Stimulated activated naive CD8-positive, alpha-beta T cell treated with anti-CD3 and anti-CD28 coated beads, Interleukin-15, Interleukin-2, amounts not matched to agents 100 U/mL and 50 U/mL, for 24 hours (primary cell): Measurements from ENCODE around the gene ST7.

Experiments used
- ATAC-seq: fragments of 150-1000 bp; cut with Tn5 transposase; one replicate; pipeline ENCODE4 v1.10.0; 2021
- DNase-seq: peaks from one replicate; pipeline ENCODE4 v3.0.0; 2021

ST7 gene

DNA sequence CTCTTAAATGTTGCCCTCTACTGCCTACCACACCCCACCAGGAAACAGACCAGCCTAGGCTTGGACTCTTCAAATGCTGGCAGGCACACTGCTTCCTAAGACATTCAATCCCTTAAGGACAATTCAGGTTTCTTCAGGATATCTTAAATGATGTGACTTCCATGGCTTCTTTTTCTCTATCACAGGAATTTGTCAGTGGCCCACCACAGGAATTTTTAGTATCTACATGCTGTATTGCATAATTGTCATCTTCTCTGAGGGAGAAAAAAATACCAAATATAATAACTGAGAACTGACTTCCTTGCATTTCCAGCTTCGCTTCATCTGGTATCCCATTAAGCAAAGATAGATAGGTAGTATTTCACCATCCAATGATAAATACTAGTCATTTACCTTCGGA is 240.3 kb downstream of the ST7 start:
- DNase-seq (no peak), ATAC-seq (no peak)

DNA sequence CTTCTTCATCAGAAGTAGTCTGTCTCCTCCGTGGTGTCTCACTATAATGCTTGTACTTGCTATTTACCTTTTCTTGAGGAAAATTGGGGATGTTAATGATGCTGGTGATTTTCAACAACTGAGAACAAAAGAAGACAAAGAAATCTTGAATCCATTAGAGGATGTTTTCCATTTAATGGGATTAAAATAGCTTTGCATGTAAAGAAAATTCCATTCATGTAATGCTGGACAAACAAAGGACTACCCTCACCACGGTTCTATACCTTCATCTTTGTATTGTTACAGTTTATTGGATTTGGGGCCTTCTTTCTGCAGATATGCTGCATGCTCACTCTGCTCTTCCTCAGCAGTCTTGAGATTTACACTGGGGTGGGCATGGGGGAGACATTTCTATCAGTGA is 241.1 kb downstream of the ST7 start:
- no peak for DNase-seq
- no peak for ATAC-seq

DNA sequence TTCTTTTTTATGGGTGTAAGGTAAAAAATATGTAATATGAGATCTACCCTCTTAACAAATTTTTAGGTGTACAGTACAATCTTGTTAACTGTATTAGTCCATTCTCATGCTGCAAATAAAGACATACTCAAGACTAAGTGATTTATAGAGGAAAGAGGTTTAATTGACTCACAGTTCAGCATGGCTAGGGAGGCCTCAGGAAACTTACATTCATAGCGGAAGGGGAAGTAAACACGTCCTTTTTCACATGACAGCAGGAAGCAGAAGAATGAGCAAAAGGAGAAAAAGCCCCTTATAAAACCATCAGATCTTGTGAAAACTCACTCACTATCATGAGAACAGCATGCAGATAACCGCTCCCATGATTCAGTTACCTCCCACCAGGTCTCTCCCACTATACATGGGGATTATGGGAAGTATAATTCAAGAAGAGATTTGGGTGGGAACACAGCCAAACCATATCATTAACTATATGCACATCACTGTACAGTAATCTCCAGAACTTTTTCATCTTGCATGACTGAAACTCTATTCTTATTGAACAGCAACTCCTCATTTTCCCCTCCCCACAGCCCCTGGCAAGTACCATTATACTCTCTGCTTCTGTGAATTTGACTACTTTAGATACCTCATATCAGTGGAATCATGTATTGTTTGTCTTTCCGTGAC is 242.2 kb downstream of the ST7 start:
- ATAC-seq = no peak
- DNase-seq = no peak

DNA sequence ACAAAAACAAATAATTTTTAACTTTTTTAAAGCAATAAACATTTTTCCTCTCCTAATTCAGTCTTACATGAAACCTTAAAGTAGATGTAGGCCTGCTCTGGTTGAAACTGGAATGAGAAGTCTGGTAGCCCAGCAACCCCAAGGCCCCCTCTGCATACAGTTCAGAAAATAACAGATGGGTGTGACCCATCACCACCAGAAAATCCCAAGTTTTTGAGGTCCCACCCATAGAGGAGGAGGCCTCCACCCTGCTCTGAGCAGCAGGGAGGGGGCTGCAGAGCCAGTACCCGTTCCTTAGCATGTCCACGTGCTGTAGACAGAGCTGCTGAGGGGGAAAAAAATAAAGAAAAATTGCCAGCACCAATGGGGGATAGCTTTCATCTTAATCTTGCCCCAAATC is 246.8 kb downstream of the ST7 start:
- DNase-seq = no peak
- no peak for ATAC-seq

DNA sequence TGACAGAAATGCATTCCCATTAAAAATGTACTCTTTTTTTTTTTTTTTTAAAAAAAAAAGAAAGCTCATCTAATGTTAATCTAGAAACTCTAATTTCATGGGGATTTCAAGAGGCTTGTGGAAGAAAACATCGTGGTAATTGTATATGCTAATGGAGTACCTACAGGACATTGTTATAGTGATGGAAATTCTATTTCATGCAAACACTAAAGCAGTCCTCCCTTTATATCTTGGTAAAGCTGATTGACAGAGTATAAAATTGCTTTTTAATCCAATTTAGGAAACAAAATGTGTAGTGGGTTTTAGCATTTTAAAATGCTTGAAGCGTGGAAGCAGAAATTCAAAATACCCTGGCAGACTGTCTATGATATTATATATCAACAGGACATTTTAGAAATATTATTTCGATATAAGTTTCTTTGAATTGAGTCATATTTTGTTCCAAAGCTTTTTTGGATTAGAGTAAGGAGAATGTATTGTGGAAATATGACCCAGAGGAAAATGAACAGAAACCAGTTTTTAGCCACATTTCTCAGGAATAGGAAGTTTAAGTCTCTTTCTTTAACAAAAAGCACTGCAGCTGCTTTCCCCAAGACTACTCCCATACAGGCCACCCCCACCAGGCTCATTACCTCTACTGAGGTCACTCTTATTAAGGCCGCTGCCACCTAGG is 247.6 kb downstream of the ST7 start:
- ATAC-seq = no peak
- DNase-seq = no peak

DNA sequence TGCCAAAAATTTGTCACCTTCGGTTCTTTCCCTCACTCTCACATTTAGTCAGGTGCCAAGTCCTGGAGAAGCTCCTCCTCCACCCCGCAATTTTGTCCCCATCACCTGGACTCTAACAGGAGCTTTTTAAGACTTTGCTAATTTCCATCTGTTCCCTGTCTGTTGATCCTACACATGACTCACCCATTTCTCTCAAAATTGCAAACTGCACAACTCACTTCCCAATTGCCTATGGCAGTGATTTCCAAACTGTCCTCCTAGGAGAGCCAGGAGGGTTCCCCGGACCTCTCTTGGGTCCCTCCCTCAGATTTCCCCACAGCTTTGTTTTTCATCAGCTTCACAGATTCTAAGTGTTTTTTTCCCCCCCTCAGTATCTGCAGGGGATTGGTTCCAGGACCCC is 249.2 kb downstream of the ST7 start:
- no peak for ATAC-seq
- no peak for DNase-seq

DNA sequence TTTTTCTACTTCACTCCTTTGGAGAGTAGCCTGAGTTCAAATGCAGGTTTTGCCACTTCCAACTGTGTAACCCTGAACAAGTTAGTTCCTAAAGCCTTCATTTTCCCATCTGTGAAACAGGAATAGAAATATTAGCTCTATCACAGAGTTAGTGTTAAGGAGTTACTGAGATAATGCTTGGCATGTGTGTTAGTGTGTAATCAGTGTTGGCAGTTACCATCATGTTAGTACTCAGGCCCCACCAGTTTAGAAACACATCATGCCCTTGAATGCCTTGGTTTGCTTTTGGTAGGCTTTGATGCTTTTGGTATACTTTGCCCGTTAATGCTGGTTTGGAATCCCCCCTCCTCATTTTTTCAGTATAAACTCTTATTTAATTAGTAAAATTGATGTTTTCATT is 249.9 kb downstream of the ST7 start:
- DNase-seq = no peak
- ATAC-seq = no peak

DNA sequence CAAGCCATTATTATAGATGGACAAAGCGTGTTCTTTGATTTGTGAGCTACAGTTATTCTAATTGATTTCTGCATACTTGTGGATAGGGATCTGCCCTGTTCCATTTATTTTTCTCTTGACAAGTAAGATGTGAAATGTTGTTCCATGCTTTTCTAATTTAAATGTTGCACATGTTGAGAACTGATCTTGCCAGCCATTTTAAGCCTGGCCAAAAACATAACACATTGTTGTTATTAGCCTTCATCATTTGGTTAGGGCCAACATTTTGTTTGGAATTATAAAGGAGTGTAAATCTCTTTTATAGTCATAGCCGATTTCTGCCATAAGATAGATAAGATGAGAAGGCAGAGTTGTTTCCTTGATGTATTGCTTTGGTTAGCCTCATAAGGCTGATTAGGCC is 252.6 kb downstream of the ST7 start:
- ATAC-seq (no peak), DNase-seq (no peak)

DNA sequence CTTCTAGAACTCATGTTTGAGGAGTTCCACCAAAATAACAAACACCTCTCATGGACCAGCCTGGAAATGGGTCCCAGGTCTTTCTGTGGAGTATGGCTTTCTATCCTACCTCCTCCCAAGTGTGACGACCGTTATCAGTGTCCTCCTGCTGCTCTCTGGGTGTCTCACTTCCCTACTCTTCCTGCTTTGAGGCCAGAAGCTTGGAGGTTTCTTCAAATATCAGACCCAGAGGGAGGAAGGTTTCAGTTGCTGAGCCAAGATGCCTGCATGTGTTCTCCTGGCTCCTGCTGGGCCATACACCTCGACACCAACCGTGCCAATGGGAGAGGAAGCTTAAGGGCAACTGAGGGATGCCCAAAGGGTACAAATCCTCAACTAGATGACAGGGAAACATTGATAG is 255.0 kb downstream of the ST7 start:
- ATAC-seq = no peak
- DNase-seq = no peak

DNA sequence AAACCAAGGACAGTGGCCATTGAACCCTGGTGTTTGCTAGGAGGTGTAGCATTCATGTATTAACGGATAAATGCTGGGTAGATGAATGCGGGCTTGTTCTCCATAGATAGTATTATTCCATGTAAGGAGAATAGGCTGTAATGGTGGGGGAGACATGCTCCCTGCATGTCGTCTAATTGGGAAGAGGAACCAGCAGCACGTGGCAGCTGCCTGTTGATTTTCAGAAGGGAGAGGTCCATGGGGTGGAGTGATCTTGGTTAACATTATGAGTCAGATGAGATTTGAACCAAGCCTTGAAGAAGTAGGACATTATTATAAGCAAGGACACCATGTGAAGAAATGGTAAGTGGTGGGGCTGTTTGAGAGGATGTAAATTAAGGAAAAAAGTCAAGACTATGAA is 257.1 kb downstream of the ST7 start:
- no peak for DNase-seq
- no peak for ATAC-seq

DNA sequence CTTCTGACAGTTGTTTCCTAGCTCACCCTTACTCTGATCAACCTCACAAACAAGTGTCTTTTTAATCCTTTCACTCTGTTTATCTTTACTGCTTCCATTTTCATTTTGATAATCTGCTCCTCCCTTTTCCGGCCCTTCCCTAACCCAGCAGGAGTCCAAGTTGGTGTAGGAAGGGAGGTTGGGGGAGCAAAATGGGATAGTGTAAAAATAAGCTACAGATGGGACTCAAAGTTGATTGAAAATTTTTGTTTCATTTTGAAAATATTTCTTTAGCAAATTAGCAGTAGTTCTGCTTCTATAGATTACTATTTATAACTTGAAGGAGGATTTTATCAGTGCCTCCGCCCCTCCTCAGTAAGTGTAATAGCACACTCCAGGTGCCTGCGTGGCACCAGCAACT is 257.6 kb downstream of the ST7 start:
- no peak for ATAC-seq

DNA sequence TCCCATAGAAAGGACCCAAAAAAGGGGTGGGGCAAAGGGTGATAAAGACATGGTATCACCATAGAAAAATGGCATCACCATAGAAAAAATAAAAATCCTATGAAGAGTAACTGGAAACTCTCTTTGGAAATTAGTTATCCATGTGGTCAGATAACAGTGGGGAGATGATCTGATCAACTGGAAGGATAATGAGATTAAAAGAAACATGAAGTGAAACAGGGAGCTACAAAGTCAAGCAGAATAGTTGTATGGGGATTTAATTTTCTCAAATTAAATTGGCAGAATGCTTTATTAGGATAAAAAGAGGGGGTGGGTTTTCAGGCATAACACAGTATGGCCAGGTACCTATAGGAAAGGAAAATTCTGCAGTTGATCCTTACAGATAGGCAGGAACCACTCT is 258.3 kb downstream of the ST7 start:
- no peak for DNase-seq
- ATAC-seq = no peak

More for the DNA sequence above, 257.6 kb downstream of the ST7 start:
- DNase-seq = no peak

DNA sequence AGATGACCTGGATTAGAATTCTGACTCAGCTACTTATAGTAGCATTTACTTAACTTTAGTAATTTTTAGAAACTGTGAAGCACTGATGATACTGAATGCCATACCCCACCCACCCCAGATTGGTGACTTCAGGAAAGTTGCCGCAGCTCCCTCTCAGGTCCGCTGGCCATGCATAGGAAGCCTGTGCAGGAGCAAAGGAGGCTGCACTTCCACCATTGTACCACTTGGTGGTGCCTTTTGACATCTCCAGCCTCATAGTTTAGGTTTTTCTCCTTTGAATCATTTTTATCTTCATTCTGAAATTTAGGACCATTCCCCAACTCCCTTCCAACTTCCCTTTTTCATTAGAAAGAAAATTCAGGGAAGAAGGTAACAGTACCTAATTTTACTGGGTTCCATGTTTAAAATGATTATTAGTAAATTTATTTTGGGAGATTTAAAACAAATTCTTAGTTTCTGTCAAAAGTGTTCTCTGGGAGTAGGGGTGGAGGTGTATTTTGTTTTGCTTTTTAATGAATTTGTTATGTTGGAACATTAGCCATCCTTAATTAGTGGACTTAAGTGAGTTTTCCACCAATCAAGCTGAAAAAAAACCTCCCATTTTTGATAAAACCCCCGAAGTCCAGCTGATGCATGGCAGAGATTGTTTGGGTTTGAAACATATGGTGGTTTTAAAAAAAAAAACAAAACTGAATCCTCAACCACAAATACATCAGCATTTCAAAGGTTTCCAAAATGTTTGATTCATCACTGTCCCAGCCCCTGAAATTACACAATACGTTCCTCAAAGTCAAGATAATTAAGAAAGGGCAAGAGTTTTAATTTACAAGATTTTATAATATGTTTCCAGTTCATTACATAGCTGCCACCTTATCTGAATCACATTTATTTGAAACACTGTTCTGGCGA is 259.9 kb downstream of the ST7 start:
- peak; percentile 57 for DNase-seq
- ATAC-seq = no peak

DNA sequence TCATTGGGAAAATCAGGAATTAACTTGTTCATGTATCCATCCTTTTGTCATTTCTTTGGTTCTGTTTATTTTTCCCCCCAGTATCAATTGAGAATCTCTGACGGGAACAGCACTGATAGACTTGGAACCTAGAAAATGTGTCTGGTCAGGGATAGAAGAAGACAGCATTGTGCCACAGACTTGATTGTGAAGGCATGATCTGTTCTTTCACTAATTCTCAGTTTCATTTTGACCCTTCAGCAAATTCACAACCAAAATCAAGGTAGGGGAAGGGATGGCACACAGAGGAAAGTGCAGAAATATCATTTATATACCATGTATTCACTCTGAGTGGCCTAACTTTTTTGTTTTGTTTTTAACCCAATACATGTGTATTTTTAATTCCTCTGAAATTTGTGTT is 262.7 kb downstream of the ST7 start:
- ATAC-seq (no peak), DNase-seq (no peak)

DNA sequence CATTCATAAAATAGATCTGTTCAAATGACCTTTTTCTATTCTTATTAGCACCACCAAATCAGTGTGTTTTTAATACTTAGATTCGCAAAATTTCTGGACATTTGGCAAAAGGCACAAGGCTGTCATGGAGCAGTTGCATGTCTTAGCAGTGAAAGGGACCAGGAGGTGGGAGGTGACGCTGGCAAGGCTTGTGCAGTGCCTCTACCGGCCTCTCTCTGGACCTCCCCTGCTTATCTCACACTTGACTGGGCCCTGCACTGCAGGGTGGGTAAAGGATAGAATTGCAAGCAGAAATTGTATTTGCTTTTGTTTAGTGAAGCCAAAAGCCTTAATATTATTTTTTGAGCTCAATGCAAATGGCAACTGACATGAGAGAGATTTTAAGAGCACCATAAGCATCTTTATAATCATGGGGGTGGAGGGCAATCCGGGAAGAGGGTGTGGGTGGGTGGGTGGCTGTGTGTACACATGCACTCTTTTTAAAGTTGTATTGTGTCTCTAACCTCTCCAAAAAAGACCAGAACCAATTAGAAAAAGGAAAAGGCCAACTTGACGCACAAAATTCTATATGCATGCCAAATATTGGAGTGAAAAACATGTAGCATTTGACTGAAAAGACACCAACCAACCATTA is 263.3 kb downstream of the ST7 start:
- DNase-seq (no peak), ATAC-seq (no peak)

DNA sequence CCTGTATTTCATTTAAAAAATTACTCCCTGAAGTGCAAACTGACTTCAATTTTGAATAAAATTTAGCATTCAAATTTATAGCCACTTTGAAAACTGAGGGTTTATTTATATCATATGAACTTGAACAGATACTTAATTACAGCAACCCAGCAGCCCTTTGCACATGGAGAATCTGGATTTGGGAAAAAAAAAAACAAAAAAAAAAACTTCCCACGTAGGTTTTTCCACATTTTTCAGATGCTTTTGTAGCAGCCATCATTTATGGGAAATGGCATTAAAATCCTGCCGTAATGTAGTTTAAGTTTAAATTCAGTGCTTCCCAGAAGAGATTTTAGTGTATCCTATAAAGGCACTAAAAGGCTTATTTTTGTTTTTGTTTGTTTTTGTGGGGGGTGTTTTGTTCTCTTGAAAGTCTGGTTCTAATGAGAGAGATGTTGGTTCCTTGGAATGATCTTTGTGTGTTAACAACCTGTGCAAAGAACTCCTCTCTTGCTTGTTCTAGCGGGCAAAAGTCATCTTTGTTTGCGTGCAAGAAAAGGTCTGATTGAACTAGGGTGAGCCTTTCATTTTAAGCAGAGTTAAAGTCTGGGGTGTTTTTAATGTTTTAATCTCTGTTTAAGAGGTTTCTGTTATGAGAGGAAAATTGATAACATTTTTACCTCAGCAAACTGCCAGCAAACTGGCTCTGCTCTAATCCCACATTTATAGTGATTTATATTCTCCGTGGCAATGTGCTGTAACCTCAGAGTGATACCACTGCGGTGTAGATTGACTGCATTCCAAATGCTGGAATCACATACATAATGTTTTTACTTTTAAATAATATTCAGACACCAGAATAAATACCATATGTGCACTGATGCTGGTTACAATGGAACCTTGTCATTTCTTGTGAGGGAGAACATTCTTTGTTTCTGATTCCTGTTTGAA is 264.1 kb downstream of the ST7 start:
- DNase-seq = no peak
- ATAC-seq = no peak

DNA sequence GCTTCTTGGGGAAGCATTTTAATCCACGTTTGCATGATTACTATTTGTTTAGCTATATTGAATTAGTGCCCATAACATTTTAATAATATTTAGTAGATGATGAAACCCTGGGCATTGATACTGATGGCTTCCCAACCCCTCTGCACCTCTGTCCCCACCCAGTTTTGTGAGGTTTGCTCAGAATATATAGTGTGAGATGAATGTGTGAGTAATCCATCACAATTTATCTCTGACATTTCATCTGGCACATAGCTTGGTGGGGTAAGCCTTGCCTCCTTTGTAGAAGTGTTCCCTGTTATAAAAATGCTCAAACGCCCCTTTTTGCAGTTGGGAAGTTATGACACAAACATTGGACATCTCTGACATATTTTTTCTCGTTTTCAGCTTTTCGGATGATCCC is 265.4 kb downstream of the ST7 start:
- no peak for ATAC-seq
- no peak for DNase-seq

DNA sequence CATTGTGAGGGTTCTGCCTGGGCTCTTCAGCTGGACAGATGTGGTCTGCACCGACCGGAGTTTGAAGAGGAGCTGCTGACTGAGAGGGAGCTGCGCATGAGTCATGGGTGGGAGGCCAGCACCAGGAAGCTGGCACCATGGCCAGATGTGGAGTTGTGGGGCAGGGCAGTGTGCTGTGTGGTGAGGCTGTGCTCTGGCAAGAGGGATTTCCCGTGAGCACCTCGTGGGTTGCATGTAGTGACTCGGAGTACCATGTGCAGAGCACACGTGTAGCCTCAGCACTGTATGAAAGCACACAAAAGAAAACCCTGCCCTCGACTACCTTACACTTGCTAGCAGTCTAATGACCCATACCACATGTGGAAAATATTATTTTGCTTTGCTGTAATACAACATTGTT is 266.2 kb downstream of the ST7 start:
- ATAC-seq = peak; percentile 46
- DNase-seq = no peak

DNA sequence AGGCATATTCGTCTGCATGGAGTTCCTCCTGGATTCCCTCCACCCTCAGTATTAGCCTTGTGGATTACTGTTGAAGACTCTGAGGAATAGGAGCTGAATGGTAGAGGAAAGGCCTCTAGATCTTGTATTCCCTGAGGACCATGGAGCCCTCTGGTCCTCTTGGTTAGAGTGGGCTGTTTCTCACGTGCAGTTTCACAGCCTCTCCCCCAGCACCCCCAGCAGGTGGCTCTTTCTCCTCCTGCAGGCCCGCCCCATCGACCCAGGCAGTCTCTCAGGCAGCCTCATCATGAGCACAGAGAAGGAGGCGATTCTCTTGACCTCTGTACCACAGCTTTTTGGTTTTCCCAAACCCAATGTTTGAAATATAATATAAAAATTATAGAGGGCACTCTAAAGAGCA is 267.5 kb downstream of the ST7 start:
- DNase-seq (no peak), ATAC-seq (no peak)

DNA sequence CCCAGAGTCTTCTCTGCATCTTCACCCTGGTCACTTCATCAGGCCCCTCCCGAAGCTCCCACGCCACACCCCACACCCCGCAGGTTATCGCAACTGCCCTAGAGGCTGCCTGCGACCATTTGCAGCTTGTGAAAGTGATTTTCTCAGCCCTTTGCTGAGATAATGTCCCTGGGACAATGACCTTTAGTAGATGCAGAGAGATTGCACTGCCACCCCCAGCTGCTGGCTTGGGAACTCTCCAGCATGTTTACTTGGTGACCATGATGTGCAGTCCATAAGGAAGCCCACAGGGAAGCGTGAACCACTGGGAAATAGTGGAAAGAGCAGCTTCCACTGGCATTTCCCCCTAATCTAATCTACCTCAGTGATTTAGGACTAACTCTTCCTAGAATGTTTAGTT is 272.2 kb downstream of the ST7 start:
- ATAC-seq (no peak), DNase-seq (no peak)

DNA sequence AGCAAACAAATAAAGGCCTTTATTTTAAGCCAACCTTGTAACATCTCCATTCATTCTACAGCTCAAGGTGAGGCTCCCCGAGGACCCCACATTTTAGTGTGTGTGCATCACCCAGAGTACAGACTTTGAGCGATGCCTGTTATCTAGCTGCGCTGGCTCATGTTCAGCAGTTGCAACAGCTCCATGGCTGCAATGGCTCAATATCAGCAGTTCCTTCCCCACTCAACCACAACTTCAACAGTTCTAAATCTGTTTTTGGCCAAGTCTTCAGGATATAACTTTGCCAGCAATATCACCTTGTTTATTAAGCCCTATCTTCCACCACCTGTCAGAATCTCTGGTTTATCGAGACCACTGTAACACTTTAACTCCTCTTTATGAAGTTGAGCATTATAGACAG is 273.8 kb downstream of the ST7 start:
- DNase-seq (no peak), ATAC-seq (no peak)

DNA sequence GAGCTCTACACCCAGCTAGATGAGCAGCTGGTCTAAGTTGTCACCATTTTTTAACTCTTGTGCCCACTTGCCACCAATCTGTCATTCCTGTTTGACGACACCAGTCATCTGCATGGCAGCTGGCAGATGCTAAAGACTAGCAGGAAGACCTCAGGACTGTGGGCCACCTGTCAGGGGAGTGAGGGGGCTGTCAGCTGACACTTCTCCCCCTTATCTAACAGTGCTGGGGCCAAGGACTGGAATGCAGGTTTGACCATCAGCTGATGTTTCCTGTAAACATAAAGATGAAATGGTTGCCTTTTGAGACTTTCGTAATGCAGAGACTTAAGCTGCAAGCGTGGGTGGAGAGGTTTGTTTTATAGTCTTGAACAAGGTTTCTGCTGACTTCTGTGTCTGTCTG is 276.0 kb downstream of the ST7 start:
- DNase-seq = no peak
- no peak for ATAC-seq
